Measurements from ENCODE around the gene NRXN3.
A peak's percentile ranks its signal among the peaks of the same experiment; 100 is the strongest.
"Not testable (repeated sequence)": the region's sequence is repeated elsewhere in the genome, so short reads cannot be mapped to it uniquely, and the experiment has no call there.

Gene NRXN3

DNA sequence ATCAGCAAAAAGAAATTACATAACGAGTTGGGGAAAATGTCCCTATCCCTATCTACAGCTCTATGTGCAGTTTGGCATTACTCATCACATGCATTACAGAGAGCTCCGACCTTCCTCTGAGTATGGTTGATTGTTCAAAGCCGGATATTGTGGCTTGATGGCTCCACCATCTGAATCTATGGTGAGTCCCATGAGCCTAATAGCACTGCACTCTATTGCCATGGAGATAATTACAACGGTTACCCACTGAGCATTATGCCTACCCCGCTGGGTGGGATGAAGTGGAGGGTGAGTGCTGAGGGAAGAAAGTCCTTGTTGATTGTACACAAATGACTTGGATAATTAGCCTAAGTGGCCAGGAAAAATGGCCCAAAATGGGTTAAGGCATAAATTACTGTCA, 800.5 kb downstream of the NRXN3 start:
- DNase-seq, result no peak

DNA sequence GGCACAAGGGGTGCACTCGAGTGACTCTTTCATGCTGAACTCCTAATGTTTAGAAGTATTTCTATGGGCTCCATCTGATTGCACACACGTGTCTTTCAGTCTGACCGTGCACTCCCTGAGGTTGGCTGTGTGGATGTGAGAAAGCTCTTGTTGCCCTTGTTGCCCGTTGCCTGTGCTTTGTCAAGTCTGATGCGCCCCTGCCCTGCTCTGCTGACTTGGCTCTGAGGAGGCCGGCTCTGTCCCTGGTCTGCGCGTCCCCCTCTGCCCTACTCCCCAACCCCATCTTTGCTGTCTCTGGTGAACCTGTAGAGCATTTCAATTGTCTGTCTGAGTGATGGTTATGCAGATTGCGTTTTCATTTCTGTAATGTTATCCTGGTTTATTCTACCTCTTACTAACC, 802.3 kb downstream of the NRXN3 start:
- DNase-seq, result no peak

DNA sequence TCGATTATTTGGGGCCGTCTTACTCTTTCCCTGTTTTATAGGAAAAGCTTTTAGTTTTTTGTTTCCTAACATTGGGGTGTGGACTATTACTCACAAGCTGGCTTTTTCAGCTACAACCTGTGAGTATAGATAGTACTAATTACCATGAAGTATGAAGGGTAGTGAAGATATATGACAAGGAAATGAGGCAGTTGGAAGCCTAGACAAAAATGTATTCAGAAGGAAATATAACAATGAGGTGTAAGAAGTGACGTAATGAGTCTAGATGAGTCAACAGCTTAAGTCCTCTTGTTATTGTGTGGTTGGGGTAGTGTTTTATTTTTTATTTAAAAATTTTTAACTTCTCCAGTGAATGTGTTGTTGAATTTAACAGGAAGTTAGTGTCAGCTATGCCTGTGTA, 804.5 kb downstream of the NRXN3 start:
- DNase-seq, result no peak

DNA sequence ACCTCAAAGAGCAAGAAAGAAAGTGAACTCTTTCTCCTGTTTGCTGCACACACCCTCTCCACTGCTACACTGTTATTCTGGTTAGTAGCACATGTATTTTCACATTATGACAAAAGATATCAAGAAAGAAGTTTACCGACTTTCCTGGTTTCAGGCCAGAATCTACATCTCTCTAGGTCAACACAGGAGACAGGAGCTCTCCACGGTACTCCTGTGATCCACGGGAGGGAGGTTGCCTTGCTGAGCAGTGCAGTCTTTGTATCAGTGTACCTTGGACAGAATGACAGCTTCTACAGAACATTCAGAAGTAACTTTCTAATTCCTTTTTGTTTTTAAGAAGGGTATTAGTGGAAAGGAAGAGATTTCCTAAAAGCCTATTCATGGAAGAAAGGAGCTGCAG, 805.6 kb downstream of the NRXN3 start:
- no peak for DNase-seq

DNA sequence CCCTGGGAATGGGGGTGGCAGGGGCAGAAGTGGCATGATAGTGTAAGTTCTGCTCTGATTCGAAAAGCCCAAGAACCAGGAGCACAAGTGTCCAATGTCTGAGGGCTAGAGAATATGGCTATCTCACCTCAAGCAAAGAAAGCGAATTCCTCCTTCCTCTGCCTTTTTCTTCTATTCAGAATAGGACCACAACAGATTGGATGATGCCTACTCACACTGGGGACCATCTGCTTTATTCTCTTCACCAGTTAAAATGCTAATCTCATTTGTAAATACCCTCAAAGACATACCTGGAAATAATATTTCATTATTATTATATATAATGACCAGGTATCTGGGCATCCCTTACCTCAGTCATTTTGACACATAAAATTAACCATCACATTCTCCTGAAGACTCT, 808.7 kb downstream of the NRXN3 start:
- DNase-seq, result no peak

DNA sequence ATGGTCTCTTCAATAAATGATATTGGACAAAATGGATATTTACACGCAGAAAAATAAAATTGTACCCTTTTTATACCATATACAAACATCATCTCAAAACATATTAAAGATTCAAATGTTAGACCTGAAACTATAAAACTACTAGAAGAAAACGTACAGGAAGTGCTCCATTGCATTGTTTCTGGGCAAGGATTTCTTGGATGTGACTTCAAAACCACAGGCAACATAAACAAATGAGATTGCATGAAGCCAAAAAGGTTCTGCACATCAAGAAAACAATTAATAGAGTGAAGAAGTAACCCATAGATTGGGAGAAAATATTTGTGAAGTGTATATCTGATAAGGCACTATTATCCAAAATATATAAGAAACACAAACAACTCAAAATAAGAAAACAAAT, 812.4 kb downstream of the NRXN3 start:
- no peak for DNase-seq

DNA sequence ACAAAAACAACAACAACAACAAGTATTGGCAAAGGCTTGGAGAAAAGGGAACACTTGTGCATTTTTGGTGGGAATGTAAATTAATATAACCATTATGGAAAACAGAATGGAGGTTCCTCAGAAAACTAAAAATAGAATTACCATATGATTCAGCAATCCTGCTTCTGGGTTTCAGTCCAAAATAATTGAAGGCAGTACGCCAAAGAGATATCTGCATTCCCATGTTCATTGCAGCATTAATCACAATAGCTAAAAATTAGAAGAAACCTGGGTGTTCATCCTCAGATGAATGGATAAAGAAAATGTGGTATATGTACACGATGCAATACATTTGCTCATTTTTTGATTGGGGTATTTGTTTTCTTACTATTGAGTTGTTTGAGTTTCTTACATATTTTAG, 813.0 kb downstream of the NRXN3 start:
- no peak for DNase-seq

DNA sequence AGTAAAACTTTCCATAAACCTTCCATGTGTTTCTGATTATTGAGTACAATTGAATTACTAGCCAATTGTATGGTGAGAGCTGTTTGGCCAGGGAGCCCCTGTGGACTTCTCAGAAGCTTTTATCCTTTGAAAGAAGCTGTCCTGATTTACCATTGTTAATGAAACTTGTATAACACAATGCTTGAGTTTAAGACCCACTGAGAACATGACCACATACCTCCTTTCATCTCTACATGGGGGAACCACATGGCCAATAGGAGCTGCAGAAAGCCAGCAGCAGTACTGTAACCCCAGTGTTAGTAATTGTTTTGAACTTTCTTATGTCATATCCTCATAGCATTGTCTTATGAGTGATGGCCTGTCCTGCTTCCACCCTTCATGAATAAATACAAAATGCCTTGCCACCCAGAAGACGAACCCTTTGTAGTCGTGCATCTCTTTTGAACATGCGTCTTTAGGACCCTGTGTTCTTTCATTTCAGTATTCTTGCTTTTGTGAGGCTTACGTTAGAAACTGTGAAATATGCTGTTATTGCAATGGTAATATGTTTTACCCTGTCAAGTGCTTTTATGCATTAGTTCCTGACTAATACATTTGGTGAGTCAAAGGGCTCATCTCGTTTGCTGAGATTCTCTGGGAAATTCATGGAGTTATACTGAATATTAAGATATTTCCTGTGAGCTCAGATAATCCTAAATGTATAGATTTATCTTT, 815.7 kb downstream of the NRXN3 start:
- DNase-seq, result no peak

DNA sequence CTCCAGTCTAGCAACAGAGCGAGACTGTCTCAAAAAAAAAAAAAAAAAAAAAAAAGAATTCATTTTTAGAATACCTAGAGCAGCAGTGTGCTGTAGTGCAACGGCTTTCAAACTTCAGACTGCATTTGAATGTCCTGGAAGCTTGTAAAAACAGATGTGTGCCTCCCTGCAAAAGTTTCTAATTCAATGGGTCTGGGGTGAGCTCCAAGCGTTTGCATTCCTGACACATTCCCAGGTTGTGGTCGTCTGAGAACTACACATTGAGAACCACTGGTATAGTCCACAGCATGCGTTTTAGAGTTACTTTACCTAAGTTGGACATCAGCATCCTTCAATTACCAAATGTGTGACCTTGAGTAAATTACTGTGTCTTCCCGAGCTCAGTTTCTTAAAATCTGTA, 816.8 kb downstream of the NRXN3 start:
- DNase-seq, result no peak

DNA sequence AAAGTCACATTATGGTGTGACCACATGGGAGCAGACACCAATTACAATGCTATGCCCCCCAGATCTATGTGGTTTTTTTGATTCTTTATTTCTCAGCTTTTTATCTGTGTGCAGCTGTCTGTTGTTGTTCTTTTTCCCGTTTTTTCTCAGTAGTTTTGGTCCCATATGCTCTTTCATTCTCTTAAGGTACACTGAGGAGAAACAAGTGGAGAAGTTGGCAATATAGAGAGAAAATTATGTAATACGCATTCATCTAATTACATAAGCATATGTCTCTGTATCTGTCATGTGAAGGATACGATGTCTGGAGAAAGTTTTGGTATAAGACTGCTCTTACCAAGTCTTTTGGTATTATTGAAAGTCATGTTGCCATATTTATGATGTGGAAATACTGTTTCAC, 819.0 kb downstream of the NRXN3 start:
- DNase-seq, result no peak

DNA sequence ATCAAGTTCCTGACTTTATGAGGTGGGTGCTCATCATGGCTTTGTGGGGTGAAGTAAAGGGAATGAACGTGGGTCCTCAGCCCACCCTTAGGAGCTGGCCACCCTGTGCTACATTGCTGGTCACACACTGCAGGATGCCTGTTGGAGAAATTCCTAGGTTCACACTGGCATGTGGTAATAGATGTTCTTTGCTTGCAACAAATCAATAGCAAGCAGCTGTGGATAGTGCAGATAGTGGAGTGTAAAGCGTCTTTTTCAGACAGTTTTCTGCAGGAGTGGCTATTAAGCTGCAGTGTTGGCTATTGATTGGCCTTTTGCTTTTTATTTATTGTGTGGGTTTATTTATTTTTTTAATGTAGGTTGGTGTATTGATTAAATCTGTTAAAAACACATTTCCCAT, 822.7 kb downstream of the NRXN3 start:
- no peak for DNase-seq

DNA sequence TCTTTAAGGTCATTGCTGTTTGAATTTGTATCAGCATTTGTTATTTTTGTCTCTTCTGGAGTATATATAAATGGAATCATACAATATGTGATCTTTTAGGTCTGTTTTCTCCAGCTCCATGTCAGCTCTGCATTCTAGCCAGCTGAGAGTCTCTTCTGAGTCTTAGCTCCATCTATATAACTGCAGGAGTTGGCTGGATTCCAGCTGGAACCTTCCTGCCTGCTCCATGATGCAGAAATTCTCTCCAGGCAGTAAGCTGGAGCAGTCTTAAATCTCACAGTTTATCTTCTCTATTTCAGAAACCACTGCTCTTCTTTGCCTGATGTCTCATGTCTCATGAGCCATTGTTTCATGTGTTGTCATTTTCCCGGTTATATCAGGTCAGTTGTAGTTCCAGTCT, 827.6 kb downstream of the NRXN3 start:
- DNase-seq, result peak; percentile 9

DNA sequence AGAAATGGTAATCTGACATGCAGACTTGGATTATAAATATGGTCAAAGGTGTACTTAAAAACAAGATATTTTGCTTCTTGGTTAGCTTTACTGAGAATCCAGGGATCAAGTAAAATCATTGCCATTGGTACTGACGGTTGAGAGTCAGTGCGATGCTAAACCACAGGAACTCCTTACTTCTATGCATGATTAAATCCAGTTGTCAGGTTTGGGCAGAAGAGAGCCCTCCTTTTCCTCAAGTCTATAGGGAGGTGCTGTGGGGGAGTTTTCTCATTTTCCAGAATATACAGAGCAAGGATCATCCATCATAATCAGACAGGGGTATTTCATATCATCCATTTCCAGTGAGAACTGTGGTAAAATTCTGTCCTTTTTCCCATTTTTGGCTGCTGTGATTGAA, 839.1 kb downstream of the NRXN3 start:
- no peak for DNase-seq

DNA sequence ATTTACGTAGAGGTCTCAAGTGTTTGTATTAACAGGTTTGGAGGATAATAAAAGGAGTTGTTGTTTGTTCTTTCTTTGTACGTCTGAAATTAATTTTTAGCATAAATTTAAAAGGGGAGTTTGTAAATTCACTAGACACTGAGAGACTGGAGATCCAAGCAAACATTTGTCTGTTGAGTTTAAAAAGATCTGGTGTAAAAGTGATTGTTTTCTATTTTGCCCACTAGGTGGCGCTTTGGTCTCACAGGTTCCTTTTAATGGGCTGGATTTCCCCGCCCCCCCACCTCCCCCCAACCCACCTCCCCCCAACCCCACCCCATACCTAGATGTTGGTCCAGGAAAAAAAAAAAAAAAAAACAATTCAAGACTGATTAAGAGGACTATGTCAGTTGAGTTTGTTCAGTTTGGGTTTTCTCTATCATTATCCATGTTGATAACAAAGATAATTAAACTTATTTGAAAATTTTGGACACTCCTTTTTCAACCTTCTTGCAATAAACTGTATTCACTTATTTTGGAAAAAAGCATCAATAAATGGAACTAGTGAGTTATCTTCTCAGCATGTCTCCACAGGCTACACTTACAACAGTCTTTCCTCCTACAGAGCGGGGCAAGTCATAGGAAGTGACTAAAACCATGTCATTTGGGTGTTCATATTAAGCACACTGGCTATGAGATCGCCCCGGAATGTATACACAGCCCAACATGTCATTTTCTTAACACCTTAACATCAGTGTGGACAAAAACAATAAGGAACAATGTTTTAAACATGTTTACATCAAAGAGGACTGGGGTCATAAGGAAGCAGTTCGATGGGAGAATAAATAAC, 841.1 kb downstream of the NRXN3 start:
- peak; percentile 73 for DNase-seq

DNA sequence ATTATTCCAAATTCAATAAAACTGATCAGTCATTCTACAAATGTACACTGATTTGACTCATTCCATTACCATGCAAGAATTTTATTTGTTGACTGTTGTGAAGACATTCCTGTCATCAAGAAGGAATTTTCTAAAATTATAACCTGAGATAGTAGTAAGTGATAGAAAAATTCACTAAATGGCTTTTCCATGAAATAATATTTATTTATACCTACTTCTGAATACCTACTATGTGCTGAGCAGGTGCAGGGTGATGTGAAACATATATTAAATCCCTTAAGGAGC, 841.7 kb downstream of the NRXN3 start:
- DNase-seq, result no peak

DNA sequence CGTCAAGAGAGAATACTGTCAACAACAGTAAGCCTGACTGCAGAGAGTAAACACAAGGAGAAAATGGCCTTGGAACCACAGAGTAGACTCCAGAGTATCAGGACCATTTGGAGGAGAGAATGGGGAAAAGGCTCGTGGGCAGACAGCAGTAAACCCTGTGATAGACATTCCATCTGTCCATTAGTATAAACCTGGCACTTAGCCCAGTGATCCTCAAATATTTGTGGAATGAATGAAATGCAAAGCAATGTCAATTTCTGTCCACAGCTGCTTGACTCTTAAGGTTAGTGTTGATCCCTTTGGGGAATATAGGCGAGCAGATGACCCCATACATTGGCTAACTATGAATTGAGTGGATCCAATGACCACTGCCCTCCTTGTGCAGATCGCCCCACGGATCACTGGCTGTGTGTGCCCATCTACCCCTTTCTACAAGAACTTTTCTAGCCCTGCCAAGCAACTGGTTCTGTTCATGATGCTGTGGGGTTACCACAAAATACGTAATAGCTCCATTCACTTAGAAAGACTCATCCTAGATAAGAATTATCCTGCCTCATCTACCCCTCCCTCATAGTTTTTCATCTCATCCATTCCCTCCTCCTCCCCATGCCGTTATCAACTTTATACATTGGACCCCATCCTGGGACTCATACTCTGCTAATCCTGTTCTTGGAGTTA, 846.8 kb downstream of the NRXN3 start:
- DNase-seq, result peak; percentile 49

DNA sequence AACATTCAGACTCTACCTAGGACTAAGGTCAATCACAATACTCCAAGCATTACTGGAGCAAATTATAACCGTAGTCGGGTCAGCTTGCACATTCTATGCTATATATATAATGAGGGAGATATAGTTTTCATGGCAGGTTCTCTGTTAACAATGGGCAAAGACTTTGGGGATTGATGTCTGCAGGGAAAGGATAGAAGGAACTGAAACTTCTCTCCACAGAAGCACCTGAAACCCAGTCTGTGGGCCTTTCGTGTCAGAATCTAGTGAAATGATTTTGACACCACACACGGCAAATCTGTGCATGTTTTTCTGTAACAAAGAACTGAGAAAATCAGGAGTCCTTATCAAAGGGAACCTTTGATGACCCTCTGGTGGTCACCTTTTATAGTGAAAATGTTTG, 847.4 kb downstream of the NRXN3 start:
- no peak for DNase-seq

DNA sequence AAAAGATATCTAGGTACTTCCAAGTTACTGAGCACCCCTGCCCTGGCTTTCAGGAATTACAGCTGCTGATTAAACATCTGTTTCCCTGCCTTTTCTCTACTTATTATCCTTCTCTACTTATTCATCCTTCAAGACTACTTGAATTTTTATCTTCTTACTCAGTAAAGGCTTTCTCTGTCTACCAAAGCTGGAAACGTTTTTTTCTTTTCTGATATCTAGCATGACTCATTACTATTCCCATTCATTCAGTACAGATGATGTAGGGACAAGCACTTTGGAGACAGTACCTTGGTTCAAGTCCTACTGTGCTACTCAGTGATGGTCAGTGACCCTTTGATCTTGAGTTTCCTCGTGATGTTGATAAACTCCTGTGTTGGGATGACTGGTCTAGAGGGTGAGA, 848.7 kb downstream of the NRXN3 start:
- DNase-seq, result no peak

DNA sequence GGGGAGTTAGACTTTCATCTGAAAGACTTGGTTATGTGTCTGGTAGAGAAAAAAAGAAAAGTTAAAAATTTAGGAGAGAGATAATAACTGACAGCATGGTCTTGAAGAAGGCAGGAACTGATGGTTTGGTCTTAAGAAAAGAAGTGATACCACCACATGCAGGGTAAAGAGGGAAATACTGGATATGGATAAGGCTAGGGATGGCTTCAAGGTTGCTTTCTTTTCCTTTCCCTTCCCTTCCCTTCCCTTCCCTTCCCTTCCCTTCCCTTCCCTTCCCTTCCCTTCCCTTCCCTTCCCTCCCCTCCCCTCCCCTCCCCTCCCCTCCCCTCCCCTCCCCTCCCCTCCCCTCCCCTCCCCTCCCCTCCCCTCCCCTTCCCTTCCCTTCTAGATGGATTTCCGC, 849.7 kb downstream of the NRXN3 start:
- DNase-seq, result not testable (repeated sequence)

DNA sequence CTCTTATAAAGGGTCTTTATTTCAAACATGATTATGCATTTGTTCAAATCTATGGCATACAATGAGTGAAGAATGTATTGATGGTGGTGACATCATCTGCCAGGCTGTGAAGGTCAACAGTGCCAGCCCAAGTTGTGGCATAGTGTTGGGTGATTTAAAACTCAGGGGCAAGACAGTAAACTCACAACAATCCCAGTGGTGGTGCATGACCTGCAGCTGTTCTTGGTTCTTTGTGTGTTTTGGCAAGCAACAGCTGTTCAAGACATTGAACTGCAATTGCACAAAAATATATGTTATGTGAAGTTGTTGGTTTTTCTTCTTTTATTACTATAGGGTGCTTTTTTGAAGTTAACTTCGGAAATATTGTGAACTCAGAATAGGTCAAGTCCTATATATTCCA, 851.6 kb downstream of the NRXN3 start:
- no peak for DNase-seq

DNA sequence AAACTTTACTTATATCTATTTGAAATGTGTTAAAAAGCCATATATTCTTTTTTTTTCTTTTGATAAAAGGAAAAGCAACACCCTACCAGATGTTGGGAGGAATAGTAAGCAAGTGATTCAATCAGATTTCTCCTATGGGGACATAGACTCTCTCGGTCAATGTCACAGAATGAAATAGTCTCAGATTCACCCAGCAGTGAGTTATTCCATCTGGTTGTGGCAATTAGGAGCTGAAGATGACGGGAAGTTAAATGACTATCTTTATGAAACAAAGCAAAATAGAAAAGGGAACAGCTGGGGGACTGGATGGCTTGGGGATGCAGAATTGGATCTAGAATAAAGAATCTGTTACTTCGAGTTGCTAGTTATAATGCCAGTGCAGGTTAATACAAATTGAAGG, 857.0 kb downstream of the NRXN3 start:
- DNase-seq, result no peak

DNA sequence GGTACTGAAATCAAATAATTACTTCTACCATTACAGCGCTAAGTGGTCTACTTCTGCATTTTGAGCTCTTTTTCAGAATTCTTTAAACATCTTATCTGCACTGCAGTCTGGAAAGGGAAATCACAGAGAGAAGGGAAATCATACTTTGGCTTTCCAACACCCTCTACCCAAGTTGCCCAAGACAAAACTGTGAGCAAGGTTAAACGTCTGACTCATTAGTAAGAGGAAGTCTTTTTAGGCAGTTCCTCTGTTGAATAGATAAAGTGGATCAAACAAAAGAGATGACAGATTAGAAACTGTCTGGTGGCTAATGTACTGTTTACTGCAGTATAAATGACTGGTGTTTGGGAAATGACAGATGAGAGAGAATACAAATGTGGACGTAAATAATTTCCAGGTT, 858.1 kb downstream of the NRXN3 start:
- DNase-seq, result no peak

DNA sequence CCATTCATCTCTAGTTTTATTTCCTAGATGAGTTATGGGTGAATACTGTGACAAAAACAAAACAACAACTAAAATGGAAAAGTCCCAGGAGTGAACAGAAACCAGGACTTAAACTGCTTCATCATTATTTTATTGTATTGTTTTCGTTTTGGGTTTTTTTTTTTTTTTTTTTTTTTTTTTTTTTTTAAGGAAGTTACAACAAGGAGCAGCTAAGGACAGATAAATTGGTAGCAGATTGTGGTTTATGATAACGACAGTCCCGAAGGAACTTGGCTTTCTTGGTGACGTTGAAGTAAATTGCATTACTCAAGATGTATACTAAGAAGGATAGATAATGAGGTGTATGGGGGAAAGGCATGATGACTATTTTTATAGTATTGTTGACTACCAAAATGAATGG, 866.3 kb downstream of the NRXN3 start:
- DNase-seq, result no peak

DNA sequence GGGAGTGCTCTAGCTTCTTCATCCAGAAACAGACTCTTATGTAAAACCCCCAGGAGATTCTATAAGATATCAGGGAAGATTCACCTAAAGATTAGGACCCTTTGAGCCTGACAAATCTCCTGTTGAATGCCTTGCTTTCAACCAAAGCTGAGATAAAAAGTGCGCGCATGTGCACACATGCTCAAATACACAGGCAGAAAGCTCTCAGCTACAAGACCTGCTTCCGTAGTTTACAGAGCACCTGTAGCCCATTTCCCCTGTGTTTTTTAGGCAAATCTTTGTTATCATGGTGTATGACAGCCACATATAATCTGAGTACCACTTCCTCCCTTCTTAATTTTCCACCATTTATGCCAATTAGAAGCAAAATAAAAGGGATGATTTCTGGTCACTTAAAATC, 866.9 kb downstream of the NRXN3 start:
- DNase-seq, result no peak

Data from DMS53 (cell line).